Activated T-helper 2 cell treated with anti-CD3 and anti-CD28 coated beads, Interferon-gamma antibody, Interleukin-2, Interleukin-4, amounts not matched to agents 10 μg/mL and 5 μg/mL and 100 μg/mL, durations not matched to agents 14 hours and 24 hours and 36 hours (primary cell): Measurements from ENCODE around the gene ELN. TPM values are rescaled to one million over a fixed set of nuclear protein-coding genes. Genes with fewer than 3 reads are reported as not detected.

Source experiments
- DNase-seq: peaks from one replicate; pipeline ENCODE4 v3.0.0; 2021; ENCODE audit warnings: low spot score
- H3K27ac Mint-ChIP-seq: one replicate; pipeline ENCODE4 v1.8.0; 2021; ENCODE audit warnings: mixed read lengths
- H3K27me3 Mint-ChIP-seq: one replicate; pipeline ENCODE4 v1.8.0; 2021; ENCODE audit warnings: low read depth, mixed read lengths
- H3K36me3 Mint-ChIP-seq: one replicate; pipeline ENCODE4 v1.8.0; 2021; ENCODE audit warnings: low read depth, mixed read lengths
- H3K4me1 Mint-ChIP-seq: one replicate; pipeline ENCODE4 v1.8.0; 2021; ENCODE audit warnings: low read depth, mixed read lengths
- H3K4me3 Mint-ChIP-seq: one replicate; pipeline ENCODE4 v1.8.0; 2021; ENCODE audit warnings: low read depth, mild to moderate bottlenecking, moderate library complexity, mixed read lengths
- H3K9me3 Mint-ChIP-seq: one replicate; pipeline ENCODE4 v1.8.0; 2021; ENCODE audit warnings: mixed read lengths
- intact Hi-C: fragments of 100-400 bp; cut with micrococcal nuclease; formaldehyde crosslinking; loops from one replicate; pipeline ENCODE4 v1.15.1; 2023
- total RNA-seq: library from RNA; stranded (reverse); gene quantifications from 2 replicates; pipeline ENCODE4 v1.2.3, GENCODE V29; 2022

ELN gene
- total RNA-seq, 1 donor from 2014 or later = not detected

DNA sequence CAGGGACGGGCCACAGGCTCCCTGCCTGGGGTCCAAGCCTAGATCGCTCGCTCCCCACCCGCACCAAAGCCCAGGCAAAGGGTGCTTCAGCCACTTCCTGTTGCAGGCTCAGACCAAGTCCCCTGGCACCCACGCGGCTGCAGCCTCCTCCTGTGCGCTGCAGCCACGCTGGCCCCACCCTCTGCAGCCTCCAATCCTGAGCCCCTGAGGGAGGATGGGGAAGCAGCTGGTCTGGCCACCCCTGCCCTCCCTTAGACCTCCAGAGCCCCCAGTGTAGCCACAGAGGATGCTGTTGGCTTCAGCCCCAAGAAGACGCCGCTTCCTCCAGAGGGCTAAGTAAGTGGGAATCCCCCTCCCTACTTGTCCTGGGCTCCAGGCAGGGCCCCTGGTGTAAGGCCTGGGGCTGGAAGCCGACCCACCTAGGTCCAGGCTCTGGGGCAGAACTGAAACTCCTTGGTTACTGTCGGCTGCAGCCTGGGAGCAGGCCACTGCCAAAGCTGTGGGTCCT is 65.0 kb downstream of the ELN start:
- H3K27ac Mint-ChIP-seq = peak overlapping the region; percentile 38
- H3K36me3 Mint-ChIP-seq = peaks cover 26% of the 10 kb centered on the region
- peaks cover 15% of the 10 kb centered on the region for H3K4me1 Mint-ChIP-seq
- H3K4me3 Mint-ChIP-seq = no peak overlapping the region
- intact Hi-C loops = no loop called here
- H3K27me3 Mint-ChIP-seq = no peaks in the 10 kb centered on the region
- H3K9me3 Mint-ChIP-seq = no peaks in the 10 kb centered on the region
- no peak for DNase-seq

DNA sequence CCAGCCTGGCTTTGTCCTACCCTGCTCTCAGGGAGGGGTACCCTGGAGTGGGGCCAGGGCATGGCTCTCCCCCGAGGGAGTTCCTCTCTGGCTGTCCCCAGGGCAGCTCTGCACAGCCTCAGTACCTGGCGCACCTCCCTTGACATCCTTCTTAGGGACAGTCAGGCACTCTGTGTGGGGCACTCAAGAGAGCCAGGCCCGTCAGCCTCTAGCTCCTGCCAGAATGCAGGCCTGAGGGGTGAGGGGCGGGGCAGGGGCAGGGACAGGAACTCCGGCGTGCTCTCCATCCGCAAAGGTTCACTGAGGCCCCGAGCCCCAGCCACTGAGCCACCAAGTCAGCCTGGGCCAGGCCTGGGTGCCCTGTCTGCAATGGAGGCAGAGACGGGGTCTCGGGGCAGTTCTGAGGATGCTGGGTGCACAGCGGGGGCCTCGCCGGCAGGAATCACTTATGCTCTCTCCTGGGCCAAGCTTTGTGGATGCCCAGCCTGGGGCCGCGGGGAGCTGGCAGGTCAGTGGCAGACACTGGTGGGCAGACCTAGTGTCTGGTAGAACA is 65.8 kb downstream of the ELN start:
- DNase-seq = no peak
- H3K27ac Mint-ChIP-seq = peak overlapping the region; percentile 96
- peaks cover 26% of the 10 kb centered on the region for H3K36me3 Mint-ChIP-seq
- peak overlapping the region; percentile 81 for H3K4me3 Mint-ChIP-seq
- peaks cover 15% of the 10 kb centered on the region for H3K4me1 Mint-ChIP-seq
- intact Hi-C loops = loop anchor here (1.0 kb wide), 1 partner anchor 9 kb away; no protein-coding TSS in a partner anchor
- no peaks in the 10 kb centered on the region for H3K9me3 Mint-ChIP-seq
- no peaks in the 10 kb centered on the region for H3K27me3 Mint-ChIP-seq

DNA sequence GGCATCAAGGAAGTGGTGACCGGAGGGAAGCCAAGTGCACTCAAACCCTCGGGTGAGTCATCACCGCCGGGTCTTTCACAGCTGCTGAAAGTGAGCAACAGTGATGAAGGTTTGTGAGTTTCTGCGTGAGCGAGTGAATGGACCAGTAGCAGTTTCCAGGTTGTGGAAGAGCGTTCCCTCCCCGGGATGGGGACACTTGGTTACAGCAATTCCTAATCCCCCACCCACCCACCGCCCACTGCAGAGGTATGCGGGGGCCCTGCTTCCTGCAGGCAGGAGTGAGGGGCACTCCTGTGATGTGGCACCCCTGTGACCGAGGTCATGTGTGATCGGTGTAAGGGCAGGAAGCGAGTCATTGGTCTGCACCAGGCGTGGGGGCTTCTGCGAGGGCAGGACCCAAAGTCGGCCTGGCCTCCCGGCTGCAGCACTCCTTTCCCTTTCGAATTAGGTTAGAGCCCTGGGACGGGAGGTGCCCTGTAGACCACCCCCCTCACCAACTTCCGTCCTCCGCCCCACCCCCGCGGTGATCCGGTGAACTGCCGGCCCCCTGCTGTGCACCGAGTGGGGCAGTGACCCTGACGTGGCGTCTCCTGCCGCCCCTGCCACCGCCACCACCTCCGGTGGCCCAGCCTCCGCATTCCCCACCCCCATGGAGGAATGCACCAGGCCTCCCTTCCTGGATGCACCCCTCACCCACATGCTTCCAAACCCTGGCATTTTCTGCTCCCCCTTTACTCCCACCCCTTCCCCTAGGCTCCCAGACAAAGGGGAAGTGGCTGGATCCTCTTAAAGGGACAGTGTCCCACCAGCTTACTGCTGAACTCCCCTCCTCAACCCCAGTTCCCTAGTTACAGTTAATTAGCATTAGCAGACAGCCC is 66.5 kb downstream of the ELN start:
- intact Hi-C loops = loop anchor here (1.0 kb wide), 1 partner anchor 10 kb away; no protein-coding TSS in a partner anchor
- H3K4me1 Mint-ChIP-seq = peaks cover 15% of the 10 kb centered on the region

DNA sequence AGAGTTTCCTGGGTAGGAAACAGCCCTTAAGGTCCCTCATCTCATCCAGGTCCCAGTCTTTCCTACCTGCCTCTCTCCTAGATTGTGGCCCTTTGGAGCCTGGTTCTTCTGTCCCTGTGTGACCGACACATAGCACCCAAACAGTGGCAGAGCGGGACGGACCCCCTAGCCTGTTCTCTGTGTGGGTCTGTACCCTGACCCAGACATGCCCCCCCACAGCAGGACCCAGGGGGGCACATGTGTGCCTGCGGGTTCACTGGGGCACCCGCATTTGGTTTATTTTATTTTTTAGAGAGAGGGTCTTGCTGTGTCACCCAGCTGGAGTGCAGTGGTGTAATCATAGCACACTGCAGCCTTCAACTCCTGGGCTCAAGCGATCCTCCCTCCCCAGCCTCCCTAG is 67.2 kb downstream of the ELN start:
- Mint-ChIP-seq H3K4me3 (peak overlapping the region; percentile 81), H3K27me3 (no peaks in the 10 kb centered on the region), H3K9me3 (no peaks in the 10 kb centered on the region), H3K4me1 (peaks cover 15% of the 10 kb centered on the region), H3K27ac (peak overlapping the region; percentile 96), H3K36me3 (peaks cover 22% of the 10 kb centered on the region)
- intact Hi-C loops = no loop called here
- no peak for DNase-seq

More for the DNA sequence above, 66.5 kb downstream of the ELN start:
- peak overlapping the region; percentile 96 for H3K27ac Mint-ChIP-seq
- no peaks in the 10 kb centered on the region for H3K9me3 Mint-ChIP-seq
- peak; percentile 65 for DNase-seq
- H3K27me3 Mint-ChIP-seq = no peaks in the 10 kb centered on the region
- H3K36me3 Mint-ChIP-seq = peaks cover 22% of the 10 kb centered on the region
- H3K4me3 Mint-ChIP-seq = peak overlapping the region; percentile 81

DNA sequence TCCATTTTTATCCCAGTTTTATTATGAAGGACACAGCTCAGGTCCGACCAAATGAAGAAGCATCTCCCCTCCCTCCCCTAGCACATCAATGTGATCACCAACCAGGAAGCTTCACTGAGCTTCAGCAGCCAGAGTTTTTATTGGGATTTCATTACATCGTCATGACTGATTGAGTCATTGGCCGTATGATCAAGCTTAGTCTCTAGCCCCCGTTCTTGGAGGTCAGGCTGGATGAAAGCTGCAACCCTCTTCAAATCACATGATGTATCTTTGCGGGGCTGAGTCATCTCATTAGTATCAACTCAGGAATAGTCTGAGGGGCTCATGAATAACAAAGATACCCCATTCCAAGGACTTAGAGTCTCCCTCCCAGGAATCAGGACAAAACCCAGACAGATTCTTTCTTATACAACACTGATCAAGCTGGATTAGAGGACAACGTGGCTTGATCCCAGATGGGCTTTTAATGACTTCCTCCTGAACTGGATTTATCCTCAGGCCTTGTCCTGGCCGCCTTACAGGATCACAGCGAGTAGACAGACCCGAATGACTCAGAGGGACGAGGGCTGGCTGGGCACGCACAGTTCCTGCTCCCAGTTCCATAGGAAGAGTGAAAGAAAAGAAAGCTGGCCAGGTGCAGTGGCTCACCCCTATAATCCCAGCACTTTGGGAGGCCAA is 70.1 kb downstream of the ELN start:
- Mint-ChIP-seq H3K9me3 (no peaks in the 10 kb centered on the region), H3K4me3 (no peak overlapping the region), H3K4me1 (peaks cover 15% of the 10 kb centered on the region), H3K27me3 (no peaks in the 10 kb centered on the region), H3K27ac (no peak overlapping the region), H3K36me3 (peaks cover 27% of the 10 kb centered on the region)
- no peak for DNase-seq
- intact Hi-C loops = no loop called here

DNA sequence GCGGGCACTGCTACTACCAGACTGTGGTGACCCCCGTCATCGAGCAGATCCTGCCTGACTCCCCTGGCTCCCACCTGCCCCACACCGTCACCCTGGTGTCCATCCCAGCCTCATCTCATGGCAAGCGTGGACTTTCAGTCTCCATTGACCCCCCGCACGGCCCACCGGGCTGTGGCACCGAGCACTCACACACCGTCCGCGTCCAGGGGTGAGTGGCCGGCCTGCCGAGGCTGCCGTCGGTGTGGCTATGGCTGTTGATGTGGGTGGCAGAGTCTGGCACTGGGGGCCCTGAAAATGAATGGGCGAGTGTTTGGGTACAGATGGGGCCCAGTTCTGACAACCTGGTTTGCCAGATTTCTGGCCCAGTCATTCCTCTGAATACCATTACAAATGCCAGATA is 71.1 kb downstream of the ELN start:
- intact Hi-C loops = no loop called here

DNA sequence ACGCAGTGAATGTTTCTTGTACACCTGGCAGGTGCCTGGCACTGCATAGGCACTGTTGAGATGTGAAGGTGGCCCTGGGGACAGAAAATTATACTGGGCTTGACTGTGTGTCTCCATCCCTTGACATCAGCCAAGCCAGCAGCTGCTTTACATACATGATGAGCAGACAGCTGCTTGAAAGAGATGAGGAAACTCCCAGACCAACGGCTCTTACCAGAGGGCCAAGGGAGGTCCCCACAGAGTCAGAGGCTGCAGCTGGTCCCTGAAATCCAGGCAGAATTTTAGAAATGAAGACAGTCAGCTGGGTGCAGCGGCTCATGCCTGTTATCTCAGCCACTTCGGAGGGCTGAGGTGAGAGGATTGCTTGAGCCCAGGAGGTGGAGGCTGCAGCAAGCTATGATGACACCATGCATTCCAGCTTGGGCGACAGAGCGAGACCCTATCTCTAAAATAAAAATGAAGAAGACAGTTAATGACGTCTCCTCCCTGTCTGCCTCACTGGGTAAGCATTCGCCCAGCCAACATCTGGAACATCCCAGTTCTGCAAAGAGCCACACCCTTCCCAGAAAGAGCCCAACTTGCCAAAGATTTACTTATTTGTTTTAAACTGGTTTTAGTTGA is 73.2 kb downstream of the ELN start:
- Mint-ChIP-seq H3K27me3 (no peaks in the 10 kb centered on the region), H3K4me1 (no peaks in the 10 kb centered on the region), H3K9me3 (no peaks in the 10 kb centered on the region), H3K36me3 (peaks cover 35% of the 10 kb centered on the region), H3K27ac (no peak overlapping the region), H3K4me3 (no peak overlapping the region)
- DNase-seq = no peak
- intact Hi-C loops = no loop called here

More for the DNA sequence above, 71.1 kb downstream of the ELN start:
- peaks cover 32% of the 10 kb centered on the region for H3K36me3 Mint-ChIP-seq
- peaks cover 9% of the 10 kb centered on the region for H3K4me1 Mint-ChIP-seq
- no peaks in the 10 kb centered on the region for H3K27me3 Mint-ChIP-seq
- no peak for DNase-seq
- no peak overlapping the region for H3K27ac Mint-ChIP-seq
- H3K4me3 Mint-ChIP-seq = no peak overlapping the region
- no peaks in the 10 kb centered on the region for H3K9me3 Mint-ChIP-seq

DNA sequence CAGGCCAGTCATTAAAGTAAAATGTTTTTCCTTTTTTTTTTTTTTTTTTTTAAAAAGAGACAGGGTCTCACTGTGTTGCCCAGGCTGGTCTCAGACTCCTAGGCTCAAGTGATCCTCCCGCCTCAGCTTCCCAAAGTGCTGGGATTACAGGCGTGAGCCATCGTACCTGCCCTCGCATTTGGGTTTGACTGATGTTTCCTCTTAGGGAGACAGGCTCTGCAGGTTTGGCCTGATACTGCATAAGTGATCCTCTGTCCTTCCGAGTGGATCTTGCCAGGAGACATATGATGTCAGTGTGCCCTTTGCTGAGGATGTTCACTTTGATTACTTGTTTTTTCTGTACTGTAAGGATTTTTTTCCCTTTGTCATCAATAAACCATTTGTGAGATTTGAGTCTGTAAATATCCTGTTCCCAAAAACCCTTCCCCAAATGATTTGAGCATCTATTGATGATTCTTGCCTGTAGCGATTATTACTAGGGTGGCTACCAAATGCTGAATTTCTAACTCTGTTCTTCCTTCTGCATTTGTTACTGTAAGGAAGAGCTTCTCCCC is 75.3 kb downstream of the ELN start:
- no peaks in the 10 kb centered on the region for H3K4me1 Mint-ChIP-seq
- intact Hi-C loops = no loop called here
- H3K9me3 Mint-ChIP-seq = no peaks in the 10 kb centered on the region
- no peak overlapping the region for H3K4me3 Mint-ChIP-seq
- no peak for DNase-seq
- no peak overlapping the region for H3K27ac Mint-ChIP-seq
- peaks cover 29% of the 10 kb centered on the region for H3K36me3 Mint-ChIP-seq
- no peaks in the 10 kb centered on the region for H3K27me3 Mint-ChIP-seq

DNA sequence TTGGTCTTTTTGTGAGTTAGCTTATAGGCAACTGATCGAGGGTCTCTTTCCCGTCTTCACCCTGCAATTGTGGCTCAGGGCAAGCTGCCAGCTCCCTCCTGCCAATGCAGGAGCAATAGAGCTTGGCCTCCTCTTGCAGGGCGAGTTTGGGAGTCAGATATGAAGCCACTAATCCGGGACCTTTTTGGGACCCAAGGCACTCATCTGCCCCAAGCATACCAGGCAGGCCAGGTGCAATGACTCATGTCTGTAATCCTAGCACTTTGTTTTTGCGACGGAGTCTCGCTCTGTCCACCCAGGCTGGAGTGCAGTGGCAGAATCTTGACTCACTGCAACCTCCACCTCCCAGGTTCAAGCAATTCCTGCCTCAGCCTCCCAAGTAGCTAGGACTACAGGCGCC is 76.7 kb downstream of the ELN start:
- no peak for DNase-seq
- no peak overlapping the region for H3K4me3 Mint-ChIP-seq
- no peaks in the 10 kb centered on the region for H3K4me1 Mint-ChIP-seq
- intact Hi-C loops = no loop called here
- no peaks in the 10 kb centered on the region for H3K9me3 Mint-ChIP-seq
- H3K36me3 Mint-ChIP-seq = peaks cover 28% of the 10 kb centered on the region
- no peak overlapping the region for H3K27ac Mint-ChIP-seq
- H3K27me3 Mint-ChIP-seq = no peaks in the 10 kb centered on the region

DNA sequence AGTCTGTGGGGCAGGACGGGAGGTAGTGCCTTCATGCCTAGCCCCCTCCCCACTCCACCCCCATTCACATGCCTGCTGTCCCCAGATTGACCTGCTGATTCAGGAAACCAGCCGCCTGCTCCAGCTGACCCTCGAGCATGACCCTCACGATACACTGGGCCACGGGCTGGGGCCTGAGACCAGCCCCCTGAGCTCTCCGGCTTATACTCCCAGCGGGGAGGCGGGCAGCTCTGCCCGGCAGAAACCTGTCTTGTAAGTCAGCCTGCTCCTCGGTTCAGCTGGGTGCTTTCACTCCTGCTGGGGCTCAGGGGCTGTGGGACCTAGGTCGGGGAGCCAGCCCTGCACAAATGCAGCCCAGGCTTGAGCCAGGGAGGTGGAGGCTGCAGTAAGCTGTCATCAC is 78.0 kb downstream of the ELN start:
- DNase-seq = no peak

DNA sequence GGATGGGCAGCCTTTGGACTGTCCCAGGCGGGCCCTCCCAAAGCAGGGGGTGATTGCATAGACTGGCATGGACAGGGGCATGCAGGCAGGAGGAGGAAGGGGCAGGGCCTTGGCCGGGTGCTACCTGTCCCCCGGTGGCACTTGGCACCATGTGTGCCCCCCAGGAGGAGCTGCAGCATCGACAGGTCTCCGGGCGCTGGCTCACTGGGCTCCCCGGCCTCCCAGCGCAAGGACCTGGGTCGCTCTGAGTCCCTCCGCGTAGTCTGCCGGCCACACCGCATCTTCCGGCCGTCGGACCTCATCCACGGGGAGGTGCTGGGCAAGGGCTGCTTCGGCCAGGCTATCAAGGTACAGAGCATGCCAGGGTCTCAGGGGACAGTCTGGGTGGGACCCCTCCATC is 78.9 kb downstream of the ELN start:
- intact Hi-C loops = no loop called here

More for the DNA sequence above, 78.0 kb downstream of the ELN start:
- no peaks in the 10 kb centered on the region for H3K4me1 Mint-ChIP-seq
- no peak overlapping the region for H3K4me3 Mint-ChIP-seq
- intact Hi-C loops = no loop called here
- peaks cover 28% of the 10 kb centered on the region for H3K36me3 Mint-ChIP-seq
- H3K27ac Mint-ChIP-seq = no peak overlapping the region
- no peaks in the 10 kb centered on the region for H3K9me3 Mint-ChIP-seq
- no peaks in the 10 kb centered on the region for H3K27me3 Mint-ChIP-seq

DNA sequence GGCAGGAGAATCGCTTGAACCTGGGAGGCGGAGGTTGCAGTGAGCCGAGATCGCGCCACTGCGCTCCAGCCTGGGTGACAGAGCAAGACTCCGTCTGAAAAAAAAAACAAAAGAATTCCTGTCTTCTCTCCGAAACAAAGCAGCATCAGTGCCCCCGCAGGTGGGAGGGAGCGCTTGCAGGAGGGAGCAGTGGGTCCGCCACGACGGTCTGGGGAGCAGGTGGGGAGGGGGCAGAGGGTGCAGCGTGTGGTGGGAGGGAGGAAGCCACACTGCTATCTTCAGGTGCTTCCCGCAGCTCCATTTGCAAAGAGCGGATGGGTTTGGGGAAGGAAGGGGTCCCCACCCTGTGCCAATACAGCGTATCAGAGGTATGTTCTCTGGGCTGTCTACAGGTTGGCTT is 87.4 kb downstream of the ELN start:
- H3K36me3 Mint-ChIP-seq = peaks cover 20% of the 10 kb centered on the region
- no peak overlapping the region for H3K27ac Mint-ChIP-seq
- no peak overlapping the region for H3K4me3 Mint-ChIP-seq
- DNase-seq = no peak
- no peaks in the 10 kb centered on the region for H3K9me3 Mint-ChIP-seq
- intact Hi-C loops = no loop called here
- H3K4me1 Mint-ChIP-seq = no peaks in the 10 kb centered on the region
- H3K27me3 Mint-ChIP-seq = no peaks in the 10 kb centered on the region

More for the DNA sequence above, 78.9 kb downstream of the ELN start:
- Mint-ChIP-seq H3K27me3 (no peaks in the 10 kb centered on the region), H3K36me3 (peaks cover 32% of the 10 kb centered on the region), H3K4me1 (no peaks in the 10 kb centered on the region), H3K9me3 (no peaks in the 10 kb centered on the region), H3K27ac (no peak overlapping the region), H3K4me3 (no peak overlapping the region)
- DNase-seq = no peak
